B cell (primary cell): ENCODE measurements around the gene FGFR2. TPM values are rescaled to one million over a fixed set of nuclear protein-coding genes. Genes with fewer than 3 reads are reported as not detected.

ENCODE experiments used
- ATAC-seq: fragments of 200-7000 bp; cut with Tn5 transposase; one replicate; pipeline ENCODE4 v1.10.0; 2021; ENCODE audit warnings: low read depth, mild to moderate bottlenecking, moderate number of reproducible peaks, moderate library complexity
- CTCF ChIA-PET: fragments of 350-600 bp; sonication (Branson Sonifier 250); formaldehyde crosslinking; loops from one replicate; lab custom pipeline; 2021; ENCODE audit warnings: antibody characterized with exemption, inconsistent platforms; lab: Charles Lee
- POLR2A ChIA-PET: fragments of 350-600 bp; sonication (Branson Sonifier 250); formaldehyde crosslinking; loops from one replicate; lab custom pipeline; 2021; ENCODE audit warnings: antibody characterized with exemption; lab: Charles Lee
- DNase-seq: peaks from one replicate; pipeline ENCODE4 v3.0.0; 2013
- H2AFZ ChIP-seq: 2 replicates; pipeline ENCODE4 v1.6.1; 2012; ENCODE audit warnings: mild to moderate bottlenecking, low read depth, low read length; ENCODE audit not compliant: insufficient read depth, poor library complexity, severe bottlenecking
- H3K27ac ChIP-seq, 2 donors: 1 replicate in 1 of 2; 2 replicates in 1 of 2; pipeline ENCODE4 v1.5.1; 2012 to 2013; ENCODE audit warnings: low read length in 2 of 2, mild to moderate bottlenecking in 2 of 2, moderate library complexity in 1 of 2
- H3K27me3 ChIP-seq, 4 experiments: fragments of 200-600 bp in 1 of 4; sonication (generic) in 1 of 4; replicated peaks in 1 of 4; 1 replicate in 2 of 4; 2 replicates in 2 of 4; pipeline versions ENCODE4 v1.6.1 to v1.7.0; 2013 to 2016; ENCODE audit warnings: low read length in 3 of 4, mild to moderate bottlenecking in 2 of 4, mixed read lengths in 1 of 4, moderate library complexity in 1 of 4; ENCODE audit not compliant: insufficient read depth in 4 of 4, control insufficient read depth in 3 of 4; ENCODE audit errors: control extremely low read depth in 1 of 4
- H3K36me3 ChIP-seq, 2 experiments: replicated peaks in 1 of 2; 1 replicate in 1 of 2; 2 replicates in 1 of 2; pipeline versions ENCODE4 v1.6.1 to v1.7.1; 2013; ENCODE audit warnings: low read length in 1 of 2; ENCODE audit not compliant: insufficient read depth in 2 of 2, control insufficient read depth in 1 of 2; ENCODE audit errors: control extremely low read depth in 1 of 2, extremely low read depth in 1 of 2
- H3K4me1 ChIP-seq, 2 donors: fragments of 200-600 bp in 1 of 2; sonication (generic) in 1 of 2; 1 replicate in 1 of 2; 2 replicates in 1 of 2; pipeline versions ENCODE4 v1.5.1 to v1.6.1; 2013 to 2017; ENCODE audit warnings: low read length in 2 of 2; ENCODE audit not compliant: control insufficient read depth in 2 of 2, insufficient read depth in 2 of 2
- H3K4me2 ChIP-seq: replicated peaks from 2 replicates; pipeline ENCODE3; 2012; ENCODE audit warnings: mild to moderate bottlenecking, low read depth, low read length; ENCODE audit not compliant: poor library complexity, severe bottlenecking
- H3K4me3 ChIP-seq, 5 experiments: fragments of 200-600 bp in 1 of 5; sonication (generic) in 1 of 5; 1 replicate in 3 of 5; 2 replicates in 2 of 5; pipeline versions ENCODE4 v1.5.1 to v1.7.0; 2011 to 2016; ENCODE audit warnings: low read length in 4 of 5, mild to moderate bottlenecking in 4 of 5, low read depth in 2 of 5, control low read depth in 1 of 5, moderate library complexity in 1 of 5; ENCODE audit not compliant: insufficient read depth in 1 of 5; ENCODE audit errors: control extremely low read depth in 1 of 5, extremely low read depth in 1 of 5
- H3K79me2 ChIP-seq: fragments of 200-600 bp; sonication (generic); one replicate; pipeline ENCODE4 v1.6.0; 2016; ENCODE audit warnings: low read length; ENCODE audit not compliant: control insufficient read depth, insufficient read depth
- H3K9ac ChIP-seq: fragments of 200-600 bp; sonication (generic); 2 replicates; pipeline ENCODE4 v1.6.1; 2017; ENCODE audit warnings: mild to moderate bottlenecking, low read length, moderate library complexity
- H3K9me3 ChIP-seq, 3 donors: one replicate each; pipeline versions ENCODE4 v1.6.1 to v1.7.1; 2013; ENCODE audit warnings: low read length in 2 of 3; ENCODE audit not compliant: control insufficient read depth in 2 of 3, insufficient read depth in 1 of 3; ENCODE audit errors: control extremely low read depth in 1 of 3
- H4K20me1 ChIP-seq: 2 replicates; pipeline ENCODE4 v1.6.0; 2012; ENCODE audit warnings: mild to moderate bottlenecking, low read length; ENCODE audit not compliant: insufficient read depth, control insufficient read depth, poor library complexity, severe bottlenecking
- H3K27ac Mint-ChIP-seq: one replicate; pipeline ENCODE4 v1.8.0; 2021; ENCODE audit warnings: mixed read lengths
- H3K27me3 Mint-ChIP-seq: one replicate; pipeline ENCODE4 v1.8.0; 2021; ENCODE audit warnings: mixed read lengths
- H3K4me1 Mint-ChIP-seq: one replicate; pipeline ENCODE4 v1.8.0; 2021; ENCODE audit warnings: mixed read lengths
- H3K4me3 Mint-ChIP-seq: one replicate; pipeline ENCODE4 v1.8.0; 2021; ENCODE audit warnings: mixed read lengths
- H3K9me3 Mint-ChIP-seq: one replicate; pipeline ENCODE4 v1.8.0; 2022; ENCODE audit warnings: mixed read lengths; ENCODE audit not compliant: insufficient read depth
- CTCF ChIP-seq: fragments of 200-600 bp; IDR thresholded peaks from one replicate; pipeline ENCODE4 v1.8.0; 2022; ENCODE audit warnings: antibody characterized with exemption, mild to moderate bottlenecking
- EZH2 ChIP-seq: IDR thresholded peaks from 2 replicates; pipeline ENCODE4 v1.6.1; 2012; ENCODE audit warnings: borderline replicate concordance, low read depth, mild to moderate bottlenecking, moderate library complexity, low read length; ENCODE audit not compliant: insufficient read depth, poor library complexity, severe bottlenecking
- WGBS: methylation state at CpG from one replicate; pipeline ENCODE4 v1.1.5; 2013; ENCODE audit warnings: missing lambda C conversion rate; ENCODE audit not compliant: insufficient coverage; 5-methylcytosine and 5-hydroxymethylcytosine counted together
- intact Hi-C: fragments of 100-400 bp; cut with micrococcal nuclease; formaldehyde crosslinking; loops from one replicate; pipeline ENCODE4 v1.10.0; 2022
- polyA plus RNA-seq: library from polyadenylated mRNA; depleted of rRNA; stranded (reverse); fragments of >200 nt; gene quantifications from 2 replicates; pipeline ENCODE4 v1.2.3, GENCODE V29; 2012
- total RNA-seq, 2 donors: library from RNA; stranded (reverse); fragments of 120-200 nt in 1 of 2; gene quantifications; 1 replicate in 1 of 2; 2 replicates in 1 of 2; pipeline versions ENCODE4 v1.2.3 to v1.2.4, GENCODE V29; 2013 to 2022

Gene FGFR2
- total and polyA plus RNA-seq, 2 donors (not counting 1 experiment from before 2014, with no cell fraction given): not detected

- Histone ChIP-seq H3K4me3 (no peak overlapping the region), H3K27me3 (no peaks in the 10 kb centered on the region), H3K36me3 (no peaks in the 10 kb centered on the region), H3K4me1 (no peaks in the 10 kb centered on the region), H4K20me1 (no peaks in the 10 kb centered on the region), H3K27ac (no peak overlapping the region), H3K9me3 (no peaks in the 10 kb centered on the region), H2AFZ (no peak overlapping the region), H3K9ac (no peak overlapping the region), H3K4me2 (no peak overlapping the region), H3K79me2 (no peaks in the 10 kb centered on the region)
- 88% methylated on average over 2 of the region's 3 CpGs for WGBS
- Mint-ChIP-seq H3K27me3 (no peaks in the 10 kb centered on the region), H3K4me3 (no peak overlapping the region), H3K4me1 (no peaks in the 10 kb centered on the region), H3K27ac (no peak overlapping the region), H3K9me3 (no peaks in the 10 kb centered on the region)
- DNase-seq (no peak), ATAC-seq (no peak)
- POLR2A ChIA-PET: no interaction called here
- TF ChIP-seq EZH2: no peak
- TF ChIP-seq CTCF: no peak
- intact Hi-C loops: no loop called here
- CTCF ChIA-PET: no interaction called here
Measured at GRCh38 chr10:121558238-121558637, 40.0 kb downstream of the FGFR2 start.

- ATAC-seq (no peak), DNase-seq (no peak)
- H3K79me2 ChIP-seq: no peaks in the 10 kb centered on the region
- no peak overlapping the region for H3K4me2 ChIP-seq
- intact Hi-C loops: no loop called here
- no peak overlapping the region for H3K4me3 ChIP-seq
- Mint-ChIP-seq H3K27ac (no peak overlapping the region), H3K9me3 (no peaks in the 10 kb centered on the region), H3K4me1 (no peaks in the 10 kb centered on the region), H3K27me3 (no peaks in the 10 kb centered on the region), H3K4me3 (no peak overlapping the region)
- H3K9ac ChIP-seq: no peak overlapping the region
- no peak overlapping the region for H3K27ac ChIP-seq
- no peaks in the 10 kb centered on the region for H3K9me3 ChIP-seq
- no peaks in the 10 kb centered on the region for H3K36me3 ChIP-seq
- no peak overlapping the region for H2AFZ ChIP-seq
- TF ChIP-seq EZH2 (no peak), CTCF (no peak)
- WGBS: no CpG with 5 or more reads among the region's 6 CpGs
- no peaks in the 10 kb centered on the region for H3K27me3 ChIP-seq
- no peaks in the 10 kb centered on the region for H3K4me1 ChIP-seq
- no peaks in the 10 kb centered on the region for H4K20me1 ChIP-seq
- CTCF ChIA-PET: no interaction called here
- POLR2A ChIA-PET: no interaction called here
Measured at GRCh38 chr10:121556918-121557573, 41.2 kb downstream of the FGFR2 start.
